Right renal cortex interstitium (tissue), 3 donors: Measurements from ENCODE around the gene PI4K2A. TPM values are rescaled to one million over a fixed set of nuclear protein-coding genes. Genes with fewer than 3 reads are reported as not detected.

Experiments
- DNase-seq, 3 donors: peaks; one replicate each; pipeline ENCODE4 v3.0.0-alpha.2; 2013; ENCODE audit warnings: low read depth in 3 of 3, low spot score in 2 of 3
- polyA plus RNA-seq, 3 donors: library from polyadenylated mRNA; unstranded; fragments of 120-200 nt; gene quantifications; one replicate each; pipeline ENCODE4 v1.2.1, GENCODE V29; 2013; ENCODE audit not compliant: insufficient read length in 3 of 3

PI4K2A gene
- polyA plus RNA-seq, 3 donors, result 20.3 to 22.0 (median 20.3) TPM

DNA sequence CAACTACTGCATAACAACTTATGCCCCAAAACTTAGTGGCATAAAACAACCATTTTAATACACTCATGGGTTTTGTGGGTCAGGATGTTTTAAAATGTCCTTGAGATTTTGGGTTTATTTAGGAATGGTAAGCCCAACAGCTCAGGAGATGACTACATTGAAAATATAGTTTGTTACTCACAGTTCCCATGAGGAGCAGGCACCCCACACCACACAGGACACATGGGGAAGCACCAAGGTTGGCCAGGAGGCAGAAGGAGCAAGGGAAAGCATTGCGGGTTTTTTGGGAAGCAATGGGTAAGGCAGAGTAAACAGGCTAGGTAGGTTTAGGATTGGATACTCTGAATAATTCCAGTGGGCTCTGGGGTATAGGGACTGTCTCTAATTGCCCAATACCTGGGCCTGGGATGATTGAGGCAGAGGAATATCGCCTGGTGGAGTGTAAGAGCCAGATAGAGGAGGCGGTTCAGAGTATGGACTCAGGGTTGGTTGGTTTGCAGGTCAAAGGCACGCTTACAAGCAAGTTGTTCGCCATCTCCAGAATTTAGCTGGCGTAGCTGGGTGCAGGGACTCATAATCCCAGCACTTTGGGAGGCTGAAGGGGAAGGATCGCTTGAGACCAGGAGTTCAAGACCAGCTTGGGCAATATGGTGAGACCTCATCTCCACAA, 63.1 kb downstream of the PI4K2A start:
- DNase-seq, result no peak

GRCh38 chr10:97704341-97704740, 63.9 kb downstream of the PI4K2A start:
- DNase-seq, result no peak

DNA sequence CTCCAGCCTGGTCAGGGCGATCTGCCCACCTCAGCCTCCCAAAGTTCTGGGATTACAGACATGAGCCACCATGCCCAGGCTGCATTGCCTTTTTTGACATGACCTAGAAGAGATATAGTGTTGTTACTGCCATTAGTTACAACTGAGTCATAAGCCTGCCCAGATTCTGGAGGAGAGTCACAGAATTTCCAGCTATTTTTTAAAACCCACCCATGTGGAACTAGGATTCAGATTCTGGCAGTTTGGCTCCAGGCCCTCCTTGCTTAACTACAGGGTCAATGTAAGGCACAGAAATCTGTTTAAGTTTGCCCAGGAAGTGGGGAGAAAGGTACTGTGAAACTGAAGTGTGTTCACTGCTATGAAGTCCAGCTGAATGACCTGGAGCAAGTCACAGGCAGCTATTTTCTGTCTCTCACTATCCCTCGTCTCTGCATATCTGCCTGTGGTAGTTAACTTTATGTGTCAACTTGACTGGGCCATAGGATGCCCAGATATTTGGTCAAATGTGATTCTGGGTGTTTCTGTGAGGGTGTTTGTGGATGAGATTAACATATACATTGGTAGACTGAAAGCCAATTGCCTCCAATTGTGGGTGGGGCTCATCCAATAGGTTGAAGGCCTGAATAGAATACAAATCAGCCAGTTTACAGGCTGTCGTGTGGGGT, 64.7 kb downstream of the PI4K2A start:
- DNase-seq, result no peak

- no peak for DNase-seq
Measured at GRCh38 chr10:97707134-97707861, 66.8 kb downstream of the PI4K2A start.

DNA sequence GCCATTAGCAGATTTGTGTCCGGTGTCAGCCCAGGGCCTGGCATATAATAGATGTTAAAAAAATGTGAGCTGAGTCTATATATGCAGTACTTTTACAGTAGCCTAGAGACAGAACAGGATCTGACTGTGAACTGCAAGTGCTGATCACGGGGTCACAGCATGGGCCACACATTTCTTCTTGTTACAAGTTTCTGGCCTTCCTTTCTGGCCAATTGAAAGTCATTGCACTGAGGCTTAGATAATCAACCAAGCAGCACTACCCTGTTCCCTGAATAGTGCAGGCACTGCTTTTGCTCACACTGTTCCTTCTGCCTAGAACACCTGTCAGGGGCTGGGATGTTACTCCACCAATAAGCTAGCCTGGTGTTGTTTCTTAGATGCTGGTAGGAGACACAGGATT, 67.7 kb downstream of the PI4K2A start:
- DNase-seq, result no peak

- DNase-seq, result no peak
Measured at GRCh38 chr10:97708976-97709946, 68.8 kb downstream of the PI4K2A start.

GRCh38 chr10:97711640-97712572, 71.4 kb downstream of the PI4K2A start:
- no peak for DNase-seq

GRCh38 chr10:97713339-97713825, 72.9 kb downstream of the PI4K2A start, which contains the start of gene MARVELD1:
Gene MARVELD1 (plus strand): TSS chr10:97713730. CDS start chr10:97713877, 147 bp downstream.
- DNase-seq, result peak in 1 of 3 donors; percentile 63

GRCh38 chr10:97713826-97714400, 73.4 kb downstream of the PI4K2A start:
- DNase-seq, result peak in 1 of 3 donors; percentile 49

GRCh38 chr10:97714401-97715258, 74.2 kb downstream of the PI4K2A start:
- peak in 1 of 3 donors; percentile 47 for DNase-seq

- DNase-seq, result no peak
Measured at GRCh38 chr10:97715259-97715874, 74.9 kb downstream of the PI4K2A start.

GRCh38 chr10:97717627-97718026, 77.2 kb downstream of the PI4K2A start:
- no peak for DNase-seq

- no peak for DNase-seq
Measured at GRCh38 chr10:97718178-97718577, 77.7 kb downstream of the PI4K2A start.

GRCh38 chr10:97718659-97719142, 78.2 kb downstream of the PI4K2A start:
- DNase-seq, result no peak

DNA sequence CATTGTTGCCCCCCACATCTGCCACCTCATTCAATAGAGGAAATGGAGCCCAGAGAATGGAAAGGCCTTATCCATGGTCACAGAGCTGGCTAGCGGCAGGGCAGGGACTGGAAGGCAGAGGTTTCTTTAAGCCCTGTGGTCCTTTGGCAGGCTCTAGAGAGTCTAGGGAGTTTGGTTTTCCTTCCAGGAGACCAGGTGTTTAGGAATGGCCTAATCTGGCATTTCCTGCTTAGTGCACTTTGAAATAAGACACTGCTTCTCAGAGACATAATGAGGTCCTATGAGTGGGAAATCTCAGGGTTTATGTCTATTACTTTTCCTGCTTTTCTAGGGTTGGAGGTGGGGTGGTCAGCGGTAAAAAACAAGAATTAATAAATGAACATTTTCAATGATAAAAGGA, 79.1 kb downstream of the PI4K2A start:
- no peak for DNase-seq

GRCh38 chr10:97721871-97722780, 81.7 kb downstream of the PI4K2A start:
- DNase-seq, result no peak
